ENCODE measurements around the gene OS9. TPM values are rescaled to one million over a fixed set of nuclear protein-coding genes. Genes with fewer than 3 reads are reported as not detected.
"Not testable (repeated sequence)": the region's sequence is repeated elsewhere in the genome, so short reads cannot be mapped to it uniquely, and the experiment has no call there.

OS9 gene
- total RNA-seq, 1 experiment from 2014 or later: 1,701 TPM

GRCh38 chr12:57674691-57675090, 19.2 kb upstream of the OS9 start:
- Histone ChIP-seq H3K36me3 (no peaks in the 10 kb centered on the region), H3K9me3 (replicated peaks) (no peaks in the 10 kb centered on the region), H3K27me3 (peaks cover 7% of the 10 kb centered on the region; the same call in 1 of the 2 replicates), H3K4me3 (no peak overlapping the region), H3K27ac (no peak overlapping the region), H3K4me1 (no peaks in the 10 kb centered on the region)
- no peak for DNase-seq

DNA sequence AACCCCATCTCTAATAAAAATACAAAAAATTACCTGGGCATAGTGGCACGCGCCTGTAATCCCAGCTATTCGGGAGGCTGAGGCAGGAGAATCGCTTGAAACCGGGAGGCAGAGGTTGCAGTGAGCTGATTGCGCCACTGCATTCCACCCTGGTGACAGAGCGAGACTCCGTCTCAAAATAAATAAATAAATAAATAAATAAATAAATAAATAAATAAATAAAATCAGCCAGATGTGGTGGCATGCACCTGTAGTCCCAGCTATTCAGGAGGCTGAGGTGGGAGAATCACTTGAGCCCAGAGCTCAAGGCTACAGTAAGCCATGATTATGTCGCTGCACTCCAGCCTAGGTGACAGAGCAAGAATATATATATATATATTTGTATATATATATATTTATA, 16.0 kb upstream of the OS9 start:
- H3K27ac ChIP-seq, H3K4me3 ChIP-seq, H3K27me3 ChIP-seq, H3K4me1 ChIP-seq, H3K36me3 ChIP-seq, DNase-seq: not testable (repeated sequence)
- peaks cover 11% of the 10 kb centered on the region; the same call in 1 of the 2 replicates for H3K9me3 ChIP-seq (replicated peaks)

DNA sequence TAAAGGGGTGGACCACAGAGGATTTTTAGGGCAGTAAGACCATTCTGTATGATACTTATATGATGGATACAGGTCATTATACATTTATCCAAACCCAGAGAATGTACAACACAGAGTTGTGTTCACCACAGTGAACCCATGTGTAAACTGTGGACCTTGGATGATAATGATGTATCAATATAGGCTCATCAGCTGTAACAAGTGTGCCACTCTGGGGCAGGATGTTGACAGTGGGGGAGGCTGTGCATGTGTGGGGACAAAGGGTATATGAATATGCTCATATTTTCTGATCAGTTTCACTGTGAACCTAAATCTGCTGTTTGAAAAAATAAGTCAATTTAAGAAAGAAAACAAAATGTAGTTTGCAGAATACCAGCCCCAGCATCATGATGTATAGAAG, 14.2 kb upstream of the OS9 start:
- DNase-seq: no peak
- no peaks in the 10 kb centered on the region for H3K27me3 ChIP-seq
- H3K4me1 ChIP-seq: no peaks in the 10 kb centered on the region
- H3K4me3 ChIP-seq: no peak overlapping the region
- no peak overlapping the region for H3K27ac ChIP-seq
- no peaks in the 10 kb centered on the region for H3K36me3 ChIP-seq
- peaks cover 20% of the 10 kb centered on the region for H3K9me3 ChIP-seq (replicated peaks)

DNA sequence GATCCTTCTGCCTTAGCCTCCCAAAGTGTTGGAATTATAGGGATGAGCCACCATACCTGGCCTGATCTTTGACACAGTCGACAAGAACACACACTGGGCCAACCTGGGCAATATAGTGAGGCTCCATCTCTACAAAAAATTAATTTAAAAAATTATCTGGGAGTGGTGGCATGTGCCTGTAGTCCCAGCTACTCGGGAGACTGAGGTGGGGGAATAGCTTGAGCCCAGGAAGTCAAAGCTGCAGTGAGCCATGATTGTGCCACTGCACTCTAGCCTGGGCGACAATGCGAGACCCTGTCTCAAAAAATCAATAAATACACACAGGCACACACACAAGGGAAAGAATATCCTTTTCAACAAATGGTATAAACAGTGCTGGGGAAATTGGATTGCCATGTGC, 6.1 kb upstream of the OS9 start:
- no peak for DNase-seq
- Histone ChIP-seq H3K4me3 (no peak overlapping the region), H3K36me3 (no peaks in the 10 kb centered on the region), H3K27ac (no peak overlapping the region), H3K4me1 (no peaks in the 10 kb centered on the region), H3K27me3 (peaks cover 20% of the 10 kb centered on the region), H3K9me3 (replicated peaks) (peaks cover 9% of the 10 kb centered on the region)

DNA sequence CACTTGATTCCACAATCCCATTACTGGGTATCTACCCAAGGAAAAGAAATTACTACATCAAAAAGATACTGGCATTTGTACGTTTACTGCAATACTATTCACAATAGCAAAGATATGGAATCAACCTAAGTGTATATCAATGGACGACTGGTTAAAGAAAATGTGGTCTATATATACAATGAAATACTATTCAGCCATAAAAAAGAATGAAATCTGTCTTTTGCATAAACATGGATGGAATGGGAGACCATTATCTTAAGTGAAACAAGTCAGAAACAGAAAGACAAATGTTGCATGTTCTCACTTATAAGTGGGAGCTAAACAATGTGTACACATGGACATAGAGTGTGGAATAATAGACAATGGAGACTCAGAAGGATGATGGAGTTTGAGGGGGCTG, 5.0 kb upstream of the OS9 start:
- no peaks in the 10 kb centered on the region for H3K4me1 ChIP-seq
- peaks cover 2% of the 10 kb centered on the region for H3K9me3 ChIP-seq (replicated peaks)
- H3K27me3 ChIP-seq: peaks cover 20% of the 10 kb centered on the region
- no peaks in the 10 kb centered on the region for H3K36me3 ChIP-seq
- H3K27ac ChIP-seq: no peak overlapping the region
- DNase-seq: no peak
- no peak overlapping the region for H3K4me3 ChIP-seq

- peaks cover 18% of the 10 kb centered on the region for H3K36me3 ChIP-seq
- peak in 1 of 2 experiments; percentile 39 for DNase-seq
- no peaks in the 10 kb centered on the region; the same call in 1 of the 2 replicates for H3K9me3 ChIP-seq (replicated peaks)
- H3K27me3 ChIP-seq: no peaks in the 10 kb centered on the region; the same call in 1 of the 2 replicates
- H3K27ac ChIP-seq: no peak overlapping the region
- no peak overlapping the region for H3K4me3 ChIP-seq
- peaks cover 6% of the 10 kb centered on the region for H3K4me1 ChIP-seq
Observed at GRCh38 chr12:57692500-57692899, 1.4 kb upstream of the OS9 start.

DNA sequence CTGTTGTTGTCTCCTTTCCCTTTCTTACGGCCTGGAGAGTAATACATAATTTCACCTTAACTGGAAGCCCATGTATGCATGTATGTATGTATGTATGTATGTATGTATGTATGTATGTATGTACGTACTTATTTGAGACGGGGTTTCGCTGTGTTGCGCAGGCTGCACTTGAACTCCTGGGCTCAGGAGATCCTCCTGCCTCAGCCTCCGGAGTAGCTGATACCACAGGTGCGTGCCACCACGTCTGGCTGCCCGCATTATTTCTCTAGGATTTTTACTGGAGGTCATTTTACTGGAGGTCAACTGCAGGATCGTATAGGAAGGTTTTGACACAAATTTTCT, 644 bp upstream of the OS9 start:
- Histone ChIP-seq H3K27ac (no peak overlapping the region), H3K4me1 (peaks cover 6% of the 10 kb centered on the region), H3K27me3 (no peaks in the 10 kb centered on the region), H3K9me3 (replicated peaks) (no peaks in the 10 kb centered on the region; the same call in 1 of the 2 replicates), H3K4me3 (peak overlapping the region; percentile 1; the same call in 1 of the 2 replicates), H3K36me3 (peaks cover 25% of the 10 kb centered on the region)
- DNase-seq: no peak

DNA sequence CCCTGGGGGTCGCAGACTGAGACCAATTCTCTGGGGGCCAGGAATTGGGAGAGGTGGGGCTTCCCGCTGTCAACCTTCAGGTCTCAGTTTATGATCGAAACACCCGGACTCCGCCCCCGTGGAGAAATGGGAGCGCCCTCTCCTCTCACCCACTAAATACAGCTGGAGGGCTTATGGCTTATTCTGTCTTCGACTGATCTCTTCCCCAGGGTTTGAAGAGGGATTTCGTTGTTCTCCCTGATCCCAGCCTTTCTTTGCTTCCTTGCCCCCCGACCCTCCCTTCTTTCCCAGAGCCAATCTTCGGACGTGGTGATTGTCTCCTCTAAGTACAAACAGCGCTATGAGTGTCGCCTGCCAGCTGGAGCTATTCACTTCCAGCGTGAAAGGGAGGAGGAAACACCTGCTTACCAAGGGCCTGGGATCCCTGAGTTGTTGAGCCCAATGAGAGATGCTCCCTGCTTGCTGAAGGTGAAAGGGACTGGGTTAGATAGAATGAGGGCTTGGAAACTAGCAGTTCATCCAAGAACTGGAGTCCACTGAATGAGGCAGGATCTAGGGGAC, 607 bp downstream of the OS9 start:
- no peaks in the 10 kb centered on the region for H3K27me3 ChIP-seq
- H3K36me3 ChIP-seq: peaks cover 28% of the 10 kb centered on the region
- peak overlapping the region; percentile 45 for H3K27ac ChIP-seq
- H3K4me1 ChIP-seq: peaks cover 6% of the 10 kb centered on the region
- peak overlapping the region; percentile 71 for H3K4me3 ChIP-seq
- H3K9me3 ChIP-seq (replicated peaks): no peaks in the 10 kb centered on the region
- peak in 1 of 2 experiments; percentile 77 for DNase-seq

DNA sequence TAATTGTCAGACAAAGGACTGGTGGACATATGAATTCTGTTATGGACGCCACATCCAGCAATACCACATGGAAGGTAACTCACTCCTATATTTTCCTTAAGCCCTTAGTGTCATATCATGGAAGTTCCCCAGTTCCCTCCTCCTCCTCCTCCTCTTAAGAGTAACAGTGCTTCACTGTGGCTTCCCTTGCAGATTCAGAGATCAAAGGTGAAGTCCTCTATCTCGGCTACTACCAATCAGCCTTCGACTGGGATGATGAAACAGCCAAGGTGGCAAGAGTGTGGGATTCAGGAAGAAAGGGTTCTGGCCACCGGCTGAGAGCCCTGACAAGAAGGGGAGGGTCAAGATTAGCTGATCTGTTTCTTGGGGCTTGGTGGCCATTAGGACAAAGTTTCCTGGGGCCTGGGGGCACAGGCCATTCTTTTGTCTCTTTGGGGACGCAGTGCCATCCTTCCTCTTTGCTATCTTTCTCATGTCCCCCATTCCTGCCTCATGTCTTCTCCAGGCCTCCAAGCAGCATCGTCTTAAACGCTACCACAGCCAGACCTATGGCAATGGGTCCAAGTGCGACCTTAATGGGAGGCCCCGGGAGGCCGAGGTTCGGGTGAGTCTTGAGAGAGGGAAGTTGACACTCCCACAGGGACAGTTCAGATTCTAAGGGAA, 2.0 kb downstream of the OS9 start:
- DNase-seq: peak in 1 of 2 experiments; percentile 56
- Histone ChIP-seq H3K9me3 (replicated peaks) (no peaks in the 10 kb centered on the region), H3K27me3 (no peaks in the 10 kb centered on the region), H3K27ac (no peak overlapping the region), H3K36me3 (peaks cover 34% of the 10 kb centered on the region), H3K4me1 (peaks cover 6% of the 10 kb centered on the region), H3K4me3 (no peak overlapping the region)

- peaks cover 42% of the 10 kb centered on the region for H3K36me3 ChIP-seq
- peaks cover 6% of the 10 kb centered on the region for H3K4me1 ChIP-seq
- no peak for DNase-seq
- no peaks in the 10 kb centered on the region for H3K27me3 ChIP-seq
- H3K27ac ChIP-seq: no peak overlapping the region
- H3K9me3 ChIP-seq (replicated peaks): no peaks in the 10 kb centered on the region
- H3K4me3 ChIP-seq: no peak overlapping the region
Observed at GRCh38 chr12:57697076-57697475, 3.1 kb downstream of the OS9 start.

DNA sequence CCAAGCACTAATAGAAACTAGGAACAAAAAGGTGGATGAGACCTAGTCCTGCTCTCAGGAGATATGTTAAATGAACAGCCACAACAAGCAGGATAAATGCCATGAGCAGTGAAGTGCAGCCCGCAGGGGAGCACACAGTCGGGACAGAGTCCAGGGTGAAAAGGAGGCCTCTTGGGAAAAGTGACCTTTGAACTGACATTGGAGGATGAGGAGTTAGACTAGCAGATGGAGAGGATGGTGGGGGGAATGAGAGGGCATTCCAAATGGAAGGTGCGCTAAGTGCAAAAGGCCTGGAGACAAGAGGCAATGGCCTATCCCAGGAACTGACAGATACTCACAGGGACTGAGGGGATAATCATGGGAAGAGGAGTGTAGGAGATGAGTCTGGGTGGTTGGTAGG, 4.5 kb downstream of the OS9 start:
- no peak overlapping the region for H3K27ac ChIP-seq
- no peak overlapping the region for H3K4me3 ChIP-seq
- DNase-seq: peak in 1 of 2 experiments; percentile 42
- H3K36me3 ChIP-seq: peaks cover 55% of the 10 kb centered on the region
- H3K4me1 ChIP-seq: peaks cover 6% of the 10 kb centered on the region
- no peaks in the 10 kb centered on the region for H3K27me3 ChIP-seq
- H3K9me3 ChIP-seq (replicated peaks): peaks cover 3% of the 10 kb centered on the region; the same call in 1 of the 2 replicates

GRCh38 chr12:57700317-57700716, 6.4 kb downstream of the OS9 start:
- H3K9me3 ChIP-seq (replicated peaks): peaks cover 17% of the 10 kb centered on the region
- H3K27ac ChIP-seq: no peak overlapping the region
- H3K36me3 ChIP-seq: peaks cover 72% of the 10 kb centered on the region
- no peaks in the 10 kb centered on the region for H3K4me1 ChIP-seq
- H3K4me3 ChIP-seq: no peak overlapping the region
- no peaks in the 10 kb centered on the region for H3K27me3 ChIP-seq
- peak in 1 of 2 experiments; percentile 36 for DNase-seq

- H3K27ac ChIP-seq: no peak overlapping the region
- H3K36me3 ChIP-seq: peaks cover 67% of the 10 kb centered on the region
- peaks cover 17% of the 10 kb centered on the region for H3K9me3 ChIP-seq (replicated peaks)
- peak in 1 of 2 experiments; percentile 38 for DNase-seq
- H3K4me1 ChIP-seq: no peaks in the 10 kb centered on the region
- H3K4me3 ChIP-seq: no peak overlapping the region
- no peaks in the 10 kb centered on the region for H3K27me3 ChIP-seq
Observed at GRCh38 chr12:57707250-57707649, 13.3 kb downstream of the OS9 start.

- H3K9me3 ChIP-seq (replicated peaks): peaks cover 15% of the 10 kb centered on the region
- no peak overlapping the region for H3K4me3 ChIP-seq
- no peak overlapping the region for H3K27ac ChIP-seq
- H3K4me1 ChIP-seq: no peaks in the 10 kb centered on the region
- peak in 1 of 2 experiments; percentile 38 for DNase-seq
- H3K36me3 ChIP-seq: peaks cover 62% of the 10 kb centered on the region
- no peaks in the 10 kb centered on the region for H3K27me3 ChIP-seq
Observed at GRCh38 chr12:57708296-57708695, 14.4 kb downstream of the OS9 start.

DNA sequence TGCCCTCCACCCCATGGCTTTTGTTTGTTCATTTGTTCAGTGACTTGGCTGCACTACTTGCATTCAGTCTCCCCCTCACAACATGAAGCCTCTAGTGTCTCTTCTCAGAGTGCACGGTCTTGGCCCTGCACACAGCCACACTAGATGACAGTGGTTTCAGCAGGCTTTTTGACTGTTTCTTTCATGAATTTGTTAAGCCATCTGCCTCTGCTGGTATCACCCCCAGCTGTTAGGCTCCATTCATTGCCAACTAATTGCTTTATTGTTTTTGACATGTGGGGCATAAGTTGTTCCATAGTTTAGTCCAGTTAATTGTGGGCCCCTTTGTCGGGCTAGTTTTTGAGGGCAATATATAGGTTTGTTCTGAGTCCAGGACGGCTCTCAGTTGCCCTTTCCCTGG, 18.8 kb downstream of the OS9 start:
- Histone ChIP-seq H3K27me3 (no peaks in the 10 kb centered on the region), H3K4me1 (no peaks in the 10 kb centered on the region), H3K9me3 (replicated peaks) (no peaks in the 10 kb centered on the region; the same call in 1 of the 2 replicates), H3K27ac (no peak overlapping the region), H3K36me3 (peaks cover 57% of the 10 kb centered on the region), H3K4me3 (no peak overlapping the region)
- peak; percentile 40 to 69 for DNase-seq

DNA sequence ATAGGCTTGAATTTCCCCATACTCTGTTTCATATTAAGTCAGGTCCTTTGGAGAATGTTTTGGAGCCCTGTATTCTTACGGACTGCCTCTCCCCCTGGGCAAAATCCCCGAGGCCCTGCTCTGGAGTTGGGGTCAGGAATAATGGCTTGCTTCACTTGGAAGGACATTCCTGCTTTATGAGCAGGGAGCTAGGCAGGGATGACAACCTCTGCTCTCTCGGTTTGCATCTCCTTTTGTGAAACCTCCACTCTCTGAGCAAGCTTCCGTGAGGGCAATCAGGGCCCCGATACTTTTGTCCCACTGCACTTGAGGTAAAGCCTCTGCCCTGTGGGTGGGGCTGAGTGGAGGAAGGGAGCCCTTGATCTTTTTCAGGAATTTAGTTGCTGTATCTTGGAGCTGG, 19.3 kb downstream of the OS9 start:
- no peak overlapping the region for H3K4me3 ChIP-seq
- H3K36me3 ChIP-seq: peaks cover 62% of the 10 kb centered on the region
- no peaks in the 10 kb centered on the region for H3K4me1 ChIP-seq
- H3K27ac ChIP-seq: no peak overlapping the region
- peak; percentile 46 to 62 for DNase-seq
- no peaks in the 10 kb centered on the region for H3K27me3 ChIP-seq
- H3K9me3 ChIP-seq (replicated peaks): no peaks in the 10 kb centered on the region; the same call in 1 of the 2 replicates

Data from SJCRH30 (cell line).